T-helper 9 cell (primary cell): ENCODE results near the gene GZMB.
A peak's percentile ranks its signal among the peaks of the same experiment; 100 is the strongest.
"Not testable (repeated sequence)": the region's sequence is repeated elsewhere in the genome, so short reads cannot be mapped to it uniquely, and the experiment has no call there.

Experiments used
- DNase-seq: peaks from one replicate; pipeline ENCODE4 v3.0.0-alpha.2; 2020
- total RNA-seq, 2 donors: gene quantifications; one replicate each; lab custom pipeline; 2026; lab: John Stamatoyannopoulos, UW

Gene GZMB, protein sequence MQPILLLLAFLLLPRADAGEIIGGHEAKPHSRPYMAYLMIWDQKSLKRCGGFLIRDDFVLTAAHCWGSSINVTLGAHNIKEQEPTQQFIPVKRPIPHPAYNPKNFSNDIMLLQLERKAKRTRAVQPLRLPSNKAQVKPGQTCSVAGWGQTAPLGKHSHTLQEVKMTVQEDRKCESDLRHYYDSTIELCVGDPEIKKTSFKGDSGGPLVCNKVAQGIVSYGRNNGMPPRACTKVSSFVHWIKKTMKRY
- total RNA-seq, result 0.14 to 0.97 reads per million in 2 donors

DNA sequence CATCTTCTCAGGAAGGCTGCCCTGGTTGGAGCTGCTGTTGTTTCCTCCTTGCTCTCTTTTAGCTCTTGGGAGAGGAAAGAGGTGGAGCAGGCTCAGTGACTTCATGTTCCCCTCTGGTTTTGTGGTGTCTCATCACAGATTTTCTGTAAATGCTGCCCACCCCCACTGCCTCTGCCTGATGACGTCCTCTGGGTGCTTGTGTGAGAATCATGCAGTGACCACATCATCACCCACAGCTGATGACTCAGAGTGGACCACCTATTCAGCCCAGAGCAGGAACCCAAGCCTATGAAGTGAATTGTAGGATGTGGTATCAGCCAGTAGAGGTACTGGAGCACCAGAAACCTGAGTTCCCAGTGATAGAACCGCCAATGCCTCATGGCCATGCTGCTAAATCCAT, at the start of gene GZMB:
Gene GZMB, minus strand, starts transcription at position 33 of the 400 bp plus-strand sequence. Its CDS starts 30 bp downstream, at position 3.
- DNase-seq, result no peak

DNA sequence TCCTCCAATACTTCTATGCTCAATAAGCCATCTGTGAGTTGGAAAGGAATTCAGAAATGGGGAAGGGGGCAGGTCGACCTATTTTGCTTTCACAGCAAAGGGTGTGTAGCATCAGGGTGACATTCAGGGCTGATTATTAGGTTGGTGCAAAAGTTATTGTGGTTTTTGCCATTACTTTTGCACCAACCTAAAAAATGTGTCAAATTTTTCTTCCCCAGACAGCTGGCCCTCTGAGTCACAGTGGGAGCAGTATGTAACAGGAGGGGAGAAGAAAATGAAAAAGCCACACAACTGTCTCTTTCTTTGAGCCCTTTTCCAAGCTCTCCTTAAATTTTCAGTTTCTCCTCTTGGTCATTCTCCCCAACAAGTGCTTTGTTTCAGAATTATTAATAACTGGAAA, 47.1 kb upstream of the GZMB start:
- no peak for DNase-seq

DNA sequence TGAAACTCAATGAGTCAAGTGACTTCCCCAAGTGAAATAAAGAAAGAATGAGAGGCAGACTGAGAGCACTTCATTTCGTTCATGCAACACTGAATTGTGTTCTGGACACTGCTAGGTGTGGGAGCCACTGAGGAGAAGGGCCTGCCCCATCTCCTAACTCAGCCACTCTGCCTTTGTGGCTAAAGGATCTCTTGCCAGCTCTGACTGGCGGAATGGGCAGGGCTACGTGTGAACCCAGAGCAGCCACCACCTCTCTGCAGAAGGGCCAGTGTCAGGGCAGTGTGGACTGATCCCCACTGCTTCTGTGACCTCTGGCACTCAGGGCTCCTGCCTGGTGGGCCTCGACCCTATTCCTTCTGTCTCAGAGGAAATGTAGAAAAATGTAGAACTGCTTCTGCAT, 46.5 kb upstream of the GZMB start:
- no peak for DNase-seq

DNA sequence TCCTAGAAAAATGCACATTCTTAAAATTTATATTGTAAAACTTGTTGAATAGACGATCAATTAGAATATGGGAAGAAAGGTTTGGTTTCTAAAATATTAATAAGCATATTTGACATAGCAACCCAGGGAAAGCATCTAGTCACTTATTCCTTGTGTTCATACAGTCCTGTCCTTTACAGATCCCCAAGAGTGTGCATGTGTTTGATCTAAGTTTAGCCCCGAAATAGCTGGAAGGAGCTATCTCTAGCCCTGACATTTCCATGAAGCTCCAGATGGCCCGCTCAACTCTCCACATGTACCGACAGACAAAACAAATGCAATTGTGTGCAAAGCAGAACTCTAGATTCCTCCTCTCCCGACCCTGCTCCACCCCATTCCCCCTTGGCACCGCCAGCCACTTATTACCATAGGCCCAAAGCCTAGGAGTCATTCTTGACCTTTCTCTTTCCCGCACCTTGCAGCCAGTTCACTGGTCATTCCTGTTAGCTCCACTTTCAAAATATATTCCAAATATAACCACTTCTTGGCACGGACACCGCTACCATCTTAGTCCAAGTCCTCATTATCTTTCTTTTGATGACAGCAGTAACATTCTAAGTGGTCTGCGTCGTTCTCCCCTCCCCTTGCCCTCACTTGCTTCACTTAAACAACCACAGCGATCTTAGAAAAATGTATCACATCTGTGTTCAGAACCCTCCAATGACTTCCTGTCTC, 45.4 kb upstream of the GZMB start:
- no peak for DNase-seq

DNA sequence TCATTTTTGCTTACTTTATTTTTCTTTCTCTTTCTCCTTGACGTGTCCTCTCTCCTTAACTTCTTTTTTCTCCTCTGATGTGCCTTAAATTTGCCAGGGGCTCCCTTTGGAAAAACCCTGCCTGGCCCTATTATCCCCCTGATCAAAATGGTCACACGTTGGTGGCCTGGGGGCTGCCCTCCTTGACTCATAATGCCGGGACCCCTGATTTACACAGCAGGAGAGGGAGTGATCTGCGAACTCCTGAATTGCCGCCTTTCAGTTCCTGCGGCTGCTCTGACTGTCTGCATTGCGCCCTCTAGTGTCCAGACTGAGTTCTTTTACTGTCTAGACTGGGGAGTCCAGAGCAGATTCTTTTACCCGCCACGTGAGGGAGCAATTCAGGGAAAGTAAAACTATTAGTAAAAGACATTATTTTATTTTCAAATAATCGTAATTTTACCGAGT, 44.8 kb upstream of the GZMB start:
- peak; percentile 67 for DNase-seq

DNA sequence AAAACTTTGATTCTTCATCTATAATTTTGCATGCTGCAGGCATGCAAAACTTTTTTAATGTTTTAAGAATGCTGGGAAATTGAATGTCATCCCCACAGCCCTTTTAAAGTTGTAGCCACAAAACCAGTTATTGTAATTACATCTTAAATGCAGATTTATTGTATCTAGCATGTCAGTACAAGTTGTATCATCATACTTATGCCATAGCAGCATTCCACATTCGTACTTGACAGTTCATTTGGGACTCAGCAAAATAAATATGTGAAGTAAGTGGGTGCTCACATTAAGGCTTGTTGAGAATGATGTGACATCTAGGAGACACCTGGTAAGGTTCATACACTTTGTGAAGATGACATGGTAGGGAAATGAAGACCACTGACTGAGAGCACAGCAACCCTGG, 44.0 kb upstream of the GZMB start:
- no peak for DNase-seq

DNA sequence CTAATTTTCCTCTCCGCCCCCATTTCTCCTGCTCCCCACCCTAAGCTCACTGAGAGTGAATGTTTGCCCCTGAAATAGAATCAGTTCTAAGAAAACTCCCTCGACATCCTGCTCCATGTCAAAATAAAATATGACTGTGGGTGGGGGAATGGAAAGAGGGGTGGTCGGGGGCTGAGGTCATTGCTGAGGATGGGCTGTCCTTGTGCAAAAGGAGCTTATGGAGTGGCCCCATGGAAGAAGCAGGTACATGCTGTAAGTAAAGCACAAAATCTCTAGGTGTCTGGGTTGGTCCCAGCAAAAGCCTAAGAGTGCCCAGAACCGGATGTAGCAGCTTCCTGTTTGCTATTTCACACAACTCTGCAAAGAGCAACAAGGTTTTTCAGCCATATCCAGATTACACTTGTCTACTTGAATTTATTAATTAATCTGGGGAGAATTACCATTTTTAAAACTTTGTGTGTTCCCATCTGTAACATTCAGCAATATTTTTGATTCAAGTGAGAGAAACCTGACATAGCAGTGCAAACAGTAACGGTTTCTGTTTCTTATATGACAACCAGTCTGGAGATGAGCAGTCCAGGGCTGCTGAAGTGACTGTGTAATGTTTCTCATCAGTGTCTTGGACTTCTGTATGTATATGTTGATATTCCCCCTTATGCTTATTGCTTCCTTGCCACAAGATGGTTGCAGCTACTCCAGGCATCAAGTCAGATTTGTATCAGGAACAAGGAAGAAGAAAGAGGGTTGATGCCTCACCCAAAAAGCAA, 40.4 kb upstream of the GZMB start:
- DNase-seq, result no peak

DNA sequence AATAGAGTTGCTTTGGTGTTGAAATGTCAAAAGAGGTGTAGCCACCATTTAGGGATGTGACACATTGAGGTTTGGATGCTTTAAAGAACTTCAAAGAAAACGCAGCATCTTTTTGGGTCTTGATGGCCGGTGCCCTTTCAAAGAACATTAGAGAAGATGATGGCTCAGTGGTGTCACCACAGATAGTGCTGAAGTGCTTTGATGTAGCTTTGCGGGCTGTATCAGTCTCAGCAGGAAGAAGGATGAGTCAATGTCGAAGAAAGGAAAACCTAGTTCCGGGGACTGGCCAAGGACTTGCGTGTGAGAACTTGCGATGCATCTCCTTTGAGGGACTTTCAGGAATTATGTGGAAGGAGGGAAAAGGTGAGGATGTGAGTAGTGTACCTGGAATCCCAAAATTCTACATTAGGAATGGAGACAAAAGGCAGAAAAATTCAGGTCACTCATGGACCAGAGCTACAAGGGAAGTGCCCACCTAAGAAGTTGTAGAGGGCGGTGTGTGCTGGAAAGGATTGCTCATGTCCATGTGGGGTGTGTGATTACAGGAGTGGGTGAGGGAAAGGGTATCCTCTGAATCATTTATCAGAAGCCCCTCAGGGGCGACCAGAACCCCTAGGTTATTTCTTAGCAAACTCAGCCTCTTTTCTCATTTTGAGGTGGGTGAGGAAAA, 39.7 kb upstream of the GZMB start:
- peak; percentile 42 for DNase-seq

DNA sequence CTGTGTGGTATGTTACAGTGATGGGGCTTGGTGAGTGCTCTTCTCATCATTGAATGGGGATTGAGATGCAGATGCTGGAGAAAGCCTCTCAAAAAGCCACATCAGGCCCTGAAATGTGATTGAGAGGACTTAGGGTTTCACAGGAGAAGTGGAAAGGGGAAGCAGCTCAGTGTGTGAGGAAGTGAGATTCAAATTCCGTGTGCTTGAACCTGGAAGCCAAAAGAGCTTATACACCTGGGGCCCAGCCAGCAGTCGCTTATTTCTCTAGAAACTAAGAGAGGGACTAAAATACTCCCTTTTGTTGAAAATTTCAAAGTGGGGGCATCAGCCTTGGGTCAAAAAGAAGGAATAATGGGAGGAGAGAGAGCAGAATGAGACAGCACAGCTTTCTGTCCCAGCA, 39.1 kb upstream of the GZMB start:
- no peak for DNase-seq

DNA sequence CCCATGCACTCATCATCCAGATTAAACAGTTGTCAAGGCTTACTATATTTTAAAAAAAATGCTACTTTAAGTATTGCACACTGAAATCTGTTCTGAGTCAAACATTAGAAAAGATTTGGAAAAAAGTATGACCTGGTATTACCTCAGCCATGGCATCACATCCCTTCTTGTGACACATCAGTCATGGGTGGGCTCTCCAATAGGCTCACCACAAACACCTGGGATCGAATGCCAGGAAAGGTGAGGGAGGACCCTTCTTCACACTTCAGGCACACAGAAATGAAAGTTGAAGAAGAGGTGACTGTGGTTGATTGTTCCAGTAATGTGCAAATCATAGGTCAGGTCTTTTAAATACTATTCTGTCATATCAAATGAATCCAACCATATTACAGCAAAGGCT, 36.6 kb upstream of the GZMB start:
- DNase-seq, result no peak

DNA sequence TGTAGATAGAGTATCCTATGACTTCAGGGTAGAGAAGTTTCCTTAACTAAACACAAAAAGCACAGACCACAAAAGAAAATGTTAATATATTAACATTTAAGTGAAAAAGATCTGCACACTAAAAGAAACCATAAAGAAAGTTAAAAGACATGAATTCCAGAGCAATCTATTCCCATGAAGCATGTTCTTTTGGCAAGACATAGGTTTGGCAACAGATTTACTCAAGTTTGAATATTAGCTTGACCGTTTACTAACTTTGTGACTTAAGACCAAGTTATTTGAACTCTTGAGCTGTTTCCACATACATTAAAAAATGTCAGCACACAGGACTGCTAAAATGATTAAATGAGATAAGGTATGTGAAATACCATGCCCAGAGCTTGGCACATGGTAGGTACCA, 35.7 kb upstream of the GZMB start:
- DNase-seq, result no peak

DNA sequence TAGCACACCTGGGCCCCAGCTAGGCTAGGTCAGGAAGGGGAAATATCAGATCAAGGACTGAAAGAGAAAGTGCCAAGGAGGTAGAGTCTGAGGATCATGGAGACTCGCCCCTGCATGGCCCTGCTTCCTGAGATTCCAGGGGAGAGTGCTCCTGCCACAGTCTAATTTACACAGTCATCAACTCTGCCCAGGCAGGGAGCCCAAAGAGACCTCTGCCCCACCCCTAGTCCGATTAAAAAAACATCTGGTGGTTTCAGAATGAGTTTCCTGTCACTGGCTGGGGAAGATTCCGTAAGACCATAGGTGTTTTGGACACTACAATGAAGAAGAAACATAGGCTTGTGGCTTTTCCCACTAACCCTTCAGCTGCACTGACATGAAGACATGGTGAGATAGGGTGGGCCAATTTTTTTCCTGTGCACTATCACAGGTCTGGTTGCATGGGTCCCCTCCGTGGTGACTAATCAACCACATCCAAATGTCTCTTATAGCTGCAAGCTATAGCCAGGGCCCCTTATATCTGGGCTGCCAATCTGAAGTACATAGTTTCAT, 31.5 kb upstream of the GZMB start:
- DNase-seq, result no peak

DNA sequence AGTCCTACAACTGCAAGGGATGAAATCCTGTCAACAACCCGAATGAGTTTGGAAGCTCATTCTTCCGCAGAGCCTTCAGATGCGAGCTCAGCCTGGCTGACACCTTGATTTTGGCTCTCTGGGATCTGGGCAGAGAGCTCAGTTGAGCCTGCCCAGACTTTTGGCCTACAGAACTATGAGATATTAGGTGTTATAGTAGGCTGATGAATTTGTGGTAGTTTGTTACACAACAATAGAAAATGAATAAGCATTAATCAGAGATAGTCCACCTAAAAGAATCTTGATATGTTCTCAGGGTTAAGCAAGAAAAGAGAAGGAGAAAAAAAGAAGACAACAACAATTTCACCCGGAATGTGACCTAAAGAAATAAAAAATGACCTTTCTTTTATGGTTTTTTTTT, 30.4 kb upstream of the GZMB start:
- no peak for DNase-seq

DNA sequence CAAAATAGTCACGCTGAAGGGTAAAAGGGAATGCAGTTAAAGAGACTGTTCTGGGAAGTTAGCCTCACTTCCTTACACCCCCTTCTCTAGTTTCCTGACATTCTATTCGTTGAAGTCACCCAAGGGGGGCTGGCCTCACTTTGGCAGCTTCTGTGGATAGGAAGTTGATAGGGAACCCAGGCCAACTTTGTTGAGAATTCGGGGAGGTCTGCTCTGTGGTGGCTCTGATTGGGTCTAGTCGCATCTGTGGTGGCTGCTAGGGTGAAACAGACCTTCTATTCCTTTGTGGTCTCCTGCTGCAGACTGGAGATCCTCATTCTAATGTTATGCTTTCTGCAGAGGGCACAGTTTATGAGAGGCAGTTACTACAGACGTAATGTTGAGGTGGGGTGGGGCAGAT, 28.8 kb upstream of the GZMB start:
- no peak for DNase-seq

DNA sequence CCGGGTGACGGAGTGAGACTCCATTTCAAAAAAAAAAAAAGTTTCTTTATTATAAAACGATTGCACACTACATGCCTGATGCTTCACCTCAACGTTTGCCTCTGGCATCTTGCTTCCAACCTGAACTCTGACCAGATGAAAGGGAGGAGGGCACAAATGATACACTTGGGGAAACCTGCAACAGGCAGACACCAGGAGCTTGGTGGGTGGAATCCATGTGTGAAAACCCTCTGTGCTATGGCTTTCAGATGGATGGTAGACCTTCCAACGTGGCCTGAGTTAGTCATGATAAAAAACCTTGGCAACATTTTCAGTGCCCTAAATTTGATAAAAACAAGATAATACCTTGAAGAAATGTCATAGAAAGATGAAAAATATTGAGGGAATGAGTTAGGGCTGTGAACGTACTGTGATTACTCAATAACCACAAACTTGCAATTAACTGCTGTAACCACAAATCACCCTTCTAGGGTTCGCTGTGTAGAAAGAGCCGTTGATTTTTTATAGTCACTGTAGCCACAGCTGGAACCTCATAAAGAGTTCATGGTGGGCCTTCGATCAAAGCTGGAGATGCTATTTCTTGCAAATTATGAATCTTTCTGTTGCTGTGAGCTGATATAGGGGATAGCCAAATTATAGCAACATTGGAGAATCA, 26.1 kb upstream of the GZMB start:
- DNase-seq, result no peak

DNA sequence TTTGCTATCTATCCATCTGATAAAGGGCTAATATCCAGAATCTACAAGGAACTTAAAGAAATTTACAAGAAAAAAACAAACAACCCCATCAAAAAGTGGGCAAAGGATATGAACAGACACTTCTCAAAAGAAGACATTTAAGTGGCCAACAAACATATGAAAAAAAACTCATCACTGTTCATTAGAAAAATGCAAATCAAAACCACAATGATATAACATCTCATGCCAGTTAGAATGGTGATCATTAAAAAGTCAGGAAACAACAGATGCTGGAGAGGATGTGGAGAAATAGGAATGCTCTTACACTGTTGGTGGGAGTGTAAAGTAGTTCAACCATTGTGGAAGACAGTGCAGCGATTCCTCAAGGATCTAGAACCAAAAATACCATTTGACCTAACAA, 14.4 kb upstream of the GZMB start:
- not testable (repeated sequence) for DNase-seq

DNA sequence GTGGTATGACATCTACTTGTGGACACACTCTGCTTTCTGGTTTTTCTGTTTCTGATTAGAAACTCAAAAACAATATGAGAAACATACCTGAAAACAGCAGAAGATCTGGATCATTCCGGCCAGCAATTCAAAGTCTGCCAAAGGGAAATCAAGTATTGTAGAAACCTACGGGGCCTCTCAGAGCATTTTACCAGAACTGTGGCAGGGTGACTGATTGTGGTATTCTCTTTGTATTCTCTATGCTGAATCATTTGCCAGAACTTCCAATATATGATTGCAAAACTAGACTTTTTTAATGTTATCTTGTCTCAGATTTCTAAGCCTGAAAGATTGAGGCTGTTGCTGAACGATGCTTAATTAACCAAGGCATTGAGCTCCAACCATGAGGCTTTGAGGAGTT, 5.9 kb upstream of the GZMB start:
- no peak for DNase-seq

DNA sequence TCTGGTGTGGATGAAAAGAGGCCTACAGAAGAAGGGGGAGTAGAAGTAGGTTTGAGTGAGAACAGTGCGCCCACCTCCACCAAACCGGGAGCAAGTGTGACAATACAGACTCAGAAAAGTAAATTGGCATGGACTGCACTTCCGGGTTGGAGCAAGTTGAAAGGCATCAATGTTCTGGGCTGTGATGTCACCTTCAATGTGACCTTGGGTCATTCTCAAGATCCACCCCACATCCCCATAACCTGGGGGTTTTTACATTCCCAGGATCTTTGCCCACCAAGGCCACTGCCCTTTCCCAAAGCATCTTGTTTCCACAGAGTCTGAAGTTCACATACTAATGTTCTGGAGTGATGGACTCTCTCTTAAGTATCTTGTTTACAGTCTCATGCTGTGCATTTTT, 5.3 kb upstream of the GZMB start:
- DNase-seq, result no peak

DNA sequence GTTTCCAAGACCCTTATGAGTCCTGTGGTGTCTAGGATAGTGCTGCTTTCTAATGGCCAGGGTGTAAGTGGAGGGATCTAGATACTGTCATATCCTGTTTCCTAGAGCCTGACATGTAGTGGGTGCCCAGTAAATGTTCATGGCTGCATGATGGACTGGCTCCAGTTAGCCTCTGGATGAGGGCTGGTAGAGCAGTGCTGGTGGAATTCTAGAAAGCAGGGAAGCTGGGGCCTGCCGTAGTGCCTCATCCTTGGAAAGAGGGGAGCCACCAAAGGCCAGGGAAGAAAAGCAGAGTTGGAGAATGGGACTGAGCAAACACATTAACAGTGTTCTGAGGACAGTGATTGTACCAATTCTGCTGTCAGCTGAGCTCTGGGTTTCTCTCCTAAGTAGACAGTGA, 637 bp downstream of the GZMB start:
- DNase-seq, result no peak

DNA sequence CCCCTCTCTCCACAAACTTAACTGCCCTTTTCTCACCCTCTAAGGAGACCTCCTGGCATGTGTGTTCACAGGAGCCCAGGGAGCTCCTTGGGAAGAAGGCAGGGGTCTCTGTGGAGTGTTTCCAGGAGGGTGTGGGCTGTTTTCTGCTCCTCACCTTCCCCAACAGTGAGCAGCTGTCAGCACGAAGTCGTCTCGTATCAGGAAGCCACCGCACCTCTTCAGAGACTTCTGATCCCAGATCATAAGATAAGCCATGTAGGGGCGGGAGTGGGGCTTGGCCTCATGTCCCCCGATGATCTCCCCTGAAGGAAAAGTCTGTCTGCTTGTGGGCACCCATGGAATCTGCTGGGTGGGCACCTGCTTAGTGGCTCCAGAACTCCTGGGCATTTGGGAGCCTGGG, 1.2 kb downstream of the GZMB start:
- DNase-seq, result no peak

DNA sequence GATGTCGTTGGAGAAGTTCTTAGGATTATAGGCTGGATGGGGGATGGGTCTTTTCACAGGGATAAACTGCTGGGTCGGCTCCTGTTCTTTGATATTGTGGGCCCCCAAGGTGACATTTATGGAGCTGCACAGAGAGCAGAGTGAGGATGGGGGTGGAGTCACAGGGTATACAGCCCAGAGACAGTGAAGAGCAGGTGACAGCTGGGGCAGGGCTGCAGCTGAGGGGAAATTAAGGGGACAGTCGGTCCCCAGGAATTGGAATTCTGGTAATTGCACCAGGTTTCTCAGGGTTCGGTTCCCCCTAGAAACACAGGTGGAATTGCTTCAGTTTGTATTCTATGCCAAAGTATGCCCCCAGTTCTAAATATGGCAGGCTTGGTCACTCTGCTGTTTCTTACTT, 1.7 kb downstream of the GZMB start:
- no peak for DNase-seq

DNA sequence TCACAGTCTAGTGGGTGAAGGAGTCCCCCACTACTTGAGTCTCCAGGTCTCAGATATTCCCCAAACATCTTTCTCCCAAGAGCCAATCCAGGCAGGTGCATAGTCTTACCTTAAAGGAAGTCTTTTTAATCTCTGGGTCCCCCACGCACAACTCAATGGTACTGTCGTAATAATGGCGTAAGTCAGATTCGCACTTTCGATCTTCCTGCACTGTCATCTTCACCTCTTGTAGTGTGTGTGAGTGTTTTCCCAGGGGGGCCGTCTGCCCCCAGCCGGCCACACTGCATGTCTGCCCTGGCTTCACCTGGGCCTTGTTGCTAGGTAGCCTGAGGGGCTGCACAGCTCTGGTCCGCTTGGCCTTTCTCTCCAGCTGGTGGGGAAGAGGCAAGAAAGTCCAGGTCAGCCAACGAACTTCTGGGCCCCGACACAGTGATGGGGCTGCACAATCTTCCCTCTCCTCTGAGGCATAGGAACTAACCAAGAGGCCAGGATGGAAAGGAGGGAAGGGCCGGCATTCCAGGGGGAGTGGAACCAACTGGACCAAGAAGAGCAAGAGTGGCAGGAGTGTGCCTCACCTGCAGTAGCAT, 2.1 kb downstream of the GZMB start:
- no peak for DNase-seq
